Endometrial microvascular endothelial cells (primary cell): ENCODE data around the gene RHCE. TPM values are rescaled to one million over a fixed set of nuclear protein-coding genes. Genes with fewer than 3 reads are reported as not detected.
"Not testable (repeated sequence)": the region's sequence is repeated elsewhere in the genome, so short reads cannot be mapped to it uniquely, and the experiment has no call there.

Experiments used
- in situ Hi-C: cut with HindIII; loops from 2 replicates; pipeline ENCODE4 v1.10.0; 2017; ENCODE audit warnings: low sequenced_read_pairs, low pct_unique_long_range_greater_than_20kb; ENCODE audit errors: inconsistent ontology term
- total RNA-seq: library from RNA; depleted of rRNA; stranded (reverse); fragments of >200 nt; gene quantifications from one replicate; pipeline ENCODE4 v1.2.3, GENCODE V29; 2015; ENCODE audit errors: inconsistent ontology term

Gene RHCE
- total RNA-seq, 1 donor from 2014 or later = not detected

- in situ Hi-C loops = not testable (repeated sequence)
Observed at GRCh38 chr1:25409641-25410427, 10.8 kb downstream of the RHCE start.

GRCh38 chr1:25405731-25406305, 14.8 kb downstream of the RHCE start:
- in situ Hi-C loops = not testable (repeated sequence)

GRCh38 chr1:25402947-25403803, 17.4 kb downstream of the RHCE start:
- in situ Hi-C loops = not testable (repeated sequence)

- in situ Hi-C loops = not testable (repeated sequence)
Observed at GRCh38 chr1:25398079-25398478, 22.5 kb downstream of the RHCE start.

GRCh38 chr1:25397549-25397948, 23.1 kb downstream of the RHCE start:
- in situ Hi-C loops = not testable (repeated sequence)

GRCh38 chr1:25392841-25393240, 27.8 kb downstream of the RHCE start:
- in situ Hi-C loops = no loop called here

GRCh38 chr1:25389721-25390120, 30.9 kb downstream of the RHCE start:
- in situ Hi-C loops = not testable (repeated sequence)

GRCh38 chr1:25388691-25389090, 31.9 kb downstream of the RHCE start:
- in situ Hi-C loops = not testable (repeated sequence)

- in situ Hi-C loops = not testable (repeated sequence)
Observed at GRCh38 chr1:25387096-25387495, 33.5 kb downstream of the RHCE start.

GRCh38 chr1:25383875-25384274, 36.8 kb downstream of the RHCE start:
- in situ Hi-C loops = not testable (repeated sequence)

GRCh38 chr1:25383090-25383489, 37.5 kb downstream of the RHCE start:
- in situ Hi-C loops = not testable (repeated sequence)

GRCh38 chr1:25382543-25382942, 38.1 kb downstream of the RHCE start:
- in situ Hi-C loops = not testable (repeated sequence)

GRCh38 chr1:25378367-25378766, 42.3 kb downstream of the RHCE start:
- in situ Hi-C loops = not testable (repeated sequence)

- in situ Hi-C loops = not testable (repeated sequence)
Observed at GRCh38 chr1:25371757-25372156, 48.9 kb downstream of the RHCE start.

GRCh38 chr1:25369691-25370271, 50.8 kb downstream of the RHCE start:
- in situ Hi-C loops = not testable (repeated sequence)

GRCh38 chr1:25369241-25369640, 51.4 kb downstream of the RHCE start:
- in situ Hi-C loops = no loop called here

GRCh38 chr1:25362634-25363559, 57.7 kb downstream of the RHCE start:
- in situ Hi-C loops = not testable (repeated sequence)

- in situ Hi-C loops = no loop called here
Observed at GRCh38 chr1:25361901-25362300, 58.7 kb downstream of the RHCE start.
